DMS153 treated with DMSO at 0.1 percent for 48 hours (cell line): ENCODE measurements around the gene OCLN.
"Not testable (repeated sequence)": the region's sequence is repeated elsewhere in the genome, so short reads cannot be mapped to it uniquely, and the experiment has no call there.

Experiments
- DNase-seq: peaks from one replicate; lab custom pipeline; 2025; ENCODE audit not compliant: unreplicated experiment; lab: John Stamatoyannopoulos, UW

Gene OCLN, protein sequence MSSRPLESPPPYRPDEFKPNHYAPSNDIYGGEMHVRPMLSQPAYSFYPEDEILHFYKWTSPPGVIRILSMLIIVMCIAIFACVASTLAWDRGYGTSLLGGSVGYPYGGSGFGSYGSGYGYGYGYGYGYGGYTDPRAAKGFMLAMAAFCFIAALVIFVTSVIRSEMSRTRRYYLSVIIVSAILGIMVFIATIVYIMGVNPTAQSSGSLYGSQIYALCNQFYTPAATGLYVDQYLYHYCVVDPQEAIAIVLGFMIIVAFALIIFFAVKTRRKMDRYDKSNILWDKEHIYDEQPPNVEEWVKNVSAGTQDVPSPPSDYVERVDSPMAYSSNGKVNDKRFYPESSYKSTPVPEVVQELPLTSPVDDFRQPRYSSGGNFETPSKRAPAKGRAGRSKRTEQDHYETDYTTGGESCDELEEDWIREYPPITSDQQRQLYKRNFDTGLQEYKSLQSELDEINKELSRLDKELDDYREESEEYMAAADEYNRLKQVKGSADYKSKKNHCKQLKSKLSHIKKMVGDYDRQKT

DNA sequence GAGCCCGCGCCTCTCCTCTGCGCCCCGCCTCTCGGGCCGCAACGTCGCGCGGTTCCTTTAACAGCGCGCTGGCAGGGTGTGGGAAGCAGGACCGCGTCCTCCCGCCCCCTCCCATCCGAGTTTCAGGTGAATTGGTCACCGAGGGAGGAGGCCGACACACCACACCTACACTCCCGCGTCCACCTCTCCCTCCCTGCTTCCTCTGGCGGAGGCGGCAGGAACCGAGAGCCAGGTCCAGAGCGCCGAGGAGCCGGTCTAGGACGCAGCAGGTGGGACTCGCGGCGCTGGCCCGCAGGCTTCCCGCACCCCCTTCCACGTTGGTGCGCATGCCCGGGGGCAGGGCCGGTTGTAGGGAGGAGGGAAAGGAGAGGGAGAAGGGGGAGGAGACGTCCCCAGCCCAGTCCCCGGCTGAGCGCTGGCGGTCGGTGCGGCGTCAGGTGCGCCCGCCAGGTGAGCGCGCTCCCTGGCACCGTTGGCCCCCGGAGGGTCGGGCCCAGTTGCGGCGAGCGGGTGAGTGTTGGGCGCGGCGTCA lies at the start of gene OCLN:
OCLN (plus strand) TSS at position 400 of the 532 bp plus-strand sequence. CDS start 11,455 bp downstream, outside the sequence.
- peak; percentile 40 for DNase-seq

DNA sequence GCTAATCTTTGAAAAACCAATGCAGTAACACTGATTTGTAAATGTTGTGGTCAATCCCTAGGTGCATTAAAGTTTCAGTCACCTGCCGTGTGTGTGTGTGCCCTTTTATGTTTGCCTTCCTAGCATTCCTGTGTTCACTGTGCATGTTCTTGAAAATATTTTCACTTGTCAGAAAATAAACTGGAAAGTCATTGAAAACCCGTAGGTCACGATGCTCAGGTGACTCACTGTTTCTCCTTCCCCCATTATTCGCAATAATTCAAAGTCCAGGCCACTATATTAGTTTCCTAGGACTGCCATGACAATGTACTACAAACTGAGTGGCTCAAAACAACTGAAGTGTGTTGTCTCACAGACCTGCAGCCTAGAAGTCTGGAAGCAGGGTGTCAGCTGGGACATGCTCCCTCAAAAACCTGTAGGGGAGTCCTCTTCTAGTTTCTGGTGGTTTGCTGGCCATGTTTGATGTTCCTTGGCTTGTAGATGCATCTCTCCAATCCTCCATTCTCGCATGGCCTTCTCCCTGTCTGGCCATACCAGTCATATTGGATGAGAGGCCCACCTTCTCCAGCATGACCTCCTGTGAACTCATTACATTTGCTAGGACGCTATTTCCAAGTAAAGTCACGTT lies 48.3 kb upstream of the OCLN start:
- DNase-seq: no peak

DNA sequence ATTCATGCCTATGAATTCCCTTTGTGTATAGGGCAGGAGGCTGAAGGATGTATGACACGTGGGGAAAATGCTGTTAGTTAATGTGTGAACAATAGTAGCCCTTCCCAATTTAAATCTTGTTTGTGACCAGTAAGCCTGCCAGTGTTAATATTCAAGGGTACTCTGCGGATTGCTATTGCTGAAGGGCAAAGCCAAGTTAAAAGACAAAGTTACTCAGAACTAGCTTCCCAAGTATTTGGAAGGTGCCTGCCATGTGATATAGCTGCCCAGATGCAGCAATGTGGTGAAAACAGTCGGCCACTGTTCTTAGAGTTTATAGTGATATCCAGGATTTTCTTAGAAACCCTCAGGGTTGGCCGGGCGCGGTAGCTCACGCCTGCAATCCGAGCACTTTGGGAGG lies 43.1 kb upstream of the OCLN start:
- DNase-seq: no peak

DNA sequence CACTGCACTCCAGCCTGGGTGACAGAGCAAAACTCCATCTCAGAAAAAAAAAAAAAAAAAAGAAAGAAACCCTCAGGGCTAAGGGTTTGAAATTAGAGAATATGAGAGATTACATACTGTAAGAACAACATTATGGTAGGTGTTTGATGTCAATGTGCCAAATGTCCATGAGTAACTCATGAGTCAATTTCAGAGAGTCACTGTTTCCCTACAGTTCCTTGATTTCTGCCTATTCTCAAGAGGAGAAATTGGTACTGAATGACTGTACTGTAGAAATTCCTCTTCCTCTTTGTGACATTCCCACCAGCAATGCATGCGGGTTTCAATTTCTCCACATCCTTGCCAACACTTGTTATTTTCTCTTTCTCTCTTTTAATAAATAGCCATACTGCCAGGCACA lies 42.5 kb upstream of the OCLN start:
- no peak for DNase-seq

DNA sequence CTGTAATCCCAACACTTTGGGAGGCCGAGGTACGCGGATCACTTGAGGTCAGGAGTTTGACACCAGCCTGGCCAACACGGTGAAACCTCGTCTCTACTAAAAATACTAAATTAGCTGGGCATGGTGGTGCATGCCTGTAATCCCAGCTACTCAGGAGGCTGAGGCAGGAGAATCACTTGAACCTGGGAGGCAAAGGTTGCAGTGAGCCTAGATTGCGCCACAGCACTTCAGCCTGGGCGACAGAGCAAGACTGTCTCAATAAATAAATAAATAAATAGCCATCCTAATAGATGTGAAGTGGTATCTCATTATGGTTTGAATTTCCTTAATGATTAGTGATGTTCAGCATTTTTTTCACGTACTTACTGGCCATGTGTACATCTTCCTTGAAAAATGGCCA lies 42.1 kb upstream of the OCLN start:
- DNase-seq: not testable (repeated sequence)

DNA sequence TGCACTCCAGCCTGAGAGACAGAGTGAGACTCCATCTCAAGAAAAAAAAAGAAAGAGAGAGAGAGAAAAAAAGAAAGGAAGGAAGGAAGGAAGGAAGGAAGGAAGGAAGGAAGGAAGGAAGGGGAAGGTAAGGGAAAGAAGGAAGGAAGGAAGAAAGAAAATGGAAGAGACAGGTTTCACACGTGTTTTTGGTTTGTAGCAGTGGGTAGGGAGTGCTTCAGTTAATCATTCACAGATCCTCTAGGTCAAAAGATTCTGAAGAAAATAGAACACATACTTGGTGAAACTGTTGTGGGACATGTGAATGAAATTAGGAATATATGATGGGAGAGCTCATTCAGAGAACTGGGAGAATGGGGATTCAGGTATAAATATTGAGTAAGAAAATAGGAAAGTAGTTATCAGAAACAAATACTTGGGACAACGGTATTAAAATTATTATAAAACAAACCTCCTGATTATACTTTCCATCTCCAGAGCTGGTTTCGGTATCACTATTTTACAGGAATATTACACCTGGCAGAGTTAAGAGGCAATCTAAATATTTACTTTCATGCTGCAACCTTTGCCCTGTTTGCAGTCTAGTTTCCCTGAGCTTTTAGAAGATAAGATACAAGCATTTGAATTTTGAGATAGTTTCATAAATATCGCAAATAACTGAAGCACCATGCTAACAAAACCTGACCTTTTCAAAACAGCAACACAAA lies 40.5 kb upstream of the OCLN start:
- no peak for DNase-seq

DNA sequence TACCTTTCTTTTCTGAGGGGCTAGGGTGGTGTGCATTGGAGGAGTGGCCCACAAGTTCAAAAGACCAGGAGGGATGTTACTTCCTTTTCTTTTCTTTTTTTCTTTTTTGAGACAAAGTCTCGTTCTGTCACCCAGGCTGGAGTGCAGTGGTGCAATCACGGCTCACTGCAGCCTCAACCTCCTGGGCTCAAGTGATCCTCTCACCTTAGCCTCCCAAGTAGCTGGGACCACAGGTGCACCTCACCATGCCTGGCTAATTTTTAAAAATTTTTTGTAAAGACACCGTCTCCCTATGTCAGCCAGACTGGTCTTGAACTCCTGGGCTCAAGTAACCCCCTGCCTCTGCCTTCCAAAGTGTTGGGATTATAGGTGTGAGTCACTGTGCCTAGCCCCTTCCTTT lies 39.1 kb upstream of the OCLN start:
- not testable (repeated sequence) for DNase-seq

DNA sequence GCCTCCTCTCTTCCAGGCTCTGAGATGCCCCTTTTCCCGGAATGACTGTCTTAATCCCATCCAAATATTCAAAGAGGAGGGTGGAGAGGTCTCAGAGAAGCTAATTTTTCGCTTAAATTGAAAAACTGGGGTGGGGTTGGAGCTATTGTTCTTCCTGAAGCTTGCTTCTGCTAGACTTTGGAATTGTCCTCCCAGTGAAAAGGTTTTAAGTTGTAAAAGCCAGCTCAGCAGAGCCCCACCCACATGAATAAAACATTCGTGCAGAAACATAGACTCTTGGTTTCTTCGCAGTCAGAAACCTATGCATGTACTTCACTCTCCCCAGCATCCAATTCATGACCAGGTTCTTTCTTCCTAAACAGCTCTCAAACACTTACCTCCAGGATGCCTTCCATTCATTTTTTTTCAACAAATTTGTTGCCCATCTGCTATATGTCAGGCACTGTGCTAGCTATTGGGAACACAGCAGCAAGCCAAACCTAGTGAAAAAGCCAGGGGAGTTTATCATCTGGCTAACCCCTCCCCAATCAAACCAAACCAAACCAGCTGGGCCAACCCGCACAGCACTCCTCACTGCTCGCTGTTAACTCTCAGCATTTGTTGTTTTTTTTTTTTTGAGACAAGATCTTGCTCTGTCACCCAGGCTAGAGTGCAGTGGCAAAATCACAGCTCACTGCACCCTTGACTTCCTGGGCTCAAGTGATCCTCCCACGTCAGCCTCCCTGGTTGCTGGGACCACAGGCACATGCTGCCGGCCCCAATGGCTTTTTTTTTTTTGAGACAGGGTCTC lies 37.9 kb upstream of the OCLN start:
- no peak for DNase-seq

DNA sequence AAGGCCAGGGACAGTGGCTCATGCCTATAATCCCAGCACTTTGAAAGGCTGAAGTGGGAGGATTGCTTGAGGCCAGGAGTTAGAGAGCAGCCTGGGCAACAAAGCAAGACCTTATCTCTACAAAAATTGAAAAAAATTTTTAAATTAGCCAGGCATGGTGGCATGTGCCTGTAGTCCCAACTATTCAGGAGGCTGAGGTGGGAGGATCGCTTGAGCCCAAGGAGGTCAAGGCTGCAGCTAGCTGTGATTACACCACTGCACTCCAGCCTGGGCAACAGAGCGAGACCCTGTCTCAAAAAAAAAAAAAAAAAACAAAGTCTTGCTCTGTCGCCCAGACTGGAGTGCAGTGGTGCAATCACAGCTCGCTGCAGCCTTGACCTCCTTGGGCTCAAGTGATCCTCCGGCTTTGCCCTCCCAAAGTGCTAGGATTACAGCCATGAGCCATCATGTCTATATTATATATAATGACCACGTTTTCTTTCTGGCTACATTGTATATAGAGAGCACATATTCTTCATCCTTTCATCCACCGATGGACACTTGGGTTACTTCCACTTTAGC lies 37.1 kb upstream of the OCLN start:
- not testable (repeated sequence) for DNase-seq

DNA sequence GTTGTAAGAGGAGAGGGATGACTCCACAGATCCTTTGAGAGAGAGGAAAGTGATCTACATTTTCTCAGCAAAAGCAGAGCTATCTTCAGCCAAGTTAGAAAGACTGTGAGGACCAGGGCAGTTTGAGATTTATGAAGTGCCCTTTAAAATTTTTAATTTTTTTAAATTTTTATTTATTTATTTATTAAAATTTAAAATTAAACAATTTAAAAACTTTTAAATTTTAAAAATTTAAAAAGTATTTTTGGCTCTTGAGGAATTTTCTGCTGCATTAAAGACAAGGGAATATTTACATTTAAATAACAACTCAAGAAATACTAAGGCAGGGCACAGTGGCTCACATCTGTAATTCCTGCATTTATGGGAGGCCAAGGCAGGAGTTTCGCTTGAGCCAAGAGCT lies 30.4 kb upstream of the OCLN start:
- DNase-seq: no peak

DNA sequence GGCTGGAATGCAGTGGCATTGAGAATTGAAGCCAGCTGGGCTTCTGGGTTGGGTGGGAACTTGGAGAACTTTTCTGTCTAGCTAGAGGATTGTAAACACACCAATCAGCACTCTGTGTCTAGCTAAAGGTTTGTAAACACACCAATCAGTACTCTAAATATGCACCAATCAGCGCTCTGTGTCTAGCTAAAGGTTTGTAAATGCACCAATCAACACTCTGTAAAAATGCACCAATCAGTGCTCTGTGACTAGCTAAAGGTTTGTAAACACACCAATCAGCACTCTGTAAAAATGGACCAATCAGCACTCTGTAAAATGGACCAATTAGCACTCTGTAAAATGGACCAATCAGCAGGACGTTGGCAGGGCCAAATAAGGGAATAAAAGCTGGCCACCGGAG lies 26.2 kb upstream of the OCLN start:
- not testable (repeated sequence) for DNase-seq

DNA sequence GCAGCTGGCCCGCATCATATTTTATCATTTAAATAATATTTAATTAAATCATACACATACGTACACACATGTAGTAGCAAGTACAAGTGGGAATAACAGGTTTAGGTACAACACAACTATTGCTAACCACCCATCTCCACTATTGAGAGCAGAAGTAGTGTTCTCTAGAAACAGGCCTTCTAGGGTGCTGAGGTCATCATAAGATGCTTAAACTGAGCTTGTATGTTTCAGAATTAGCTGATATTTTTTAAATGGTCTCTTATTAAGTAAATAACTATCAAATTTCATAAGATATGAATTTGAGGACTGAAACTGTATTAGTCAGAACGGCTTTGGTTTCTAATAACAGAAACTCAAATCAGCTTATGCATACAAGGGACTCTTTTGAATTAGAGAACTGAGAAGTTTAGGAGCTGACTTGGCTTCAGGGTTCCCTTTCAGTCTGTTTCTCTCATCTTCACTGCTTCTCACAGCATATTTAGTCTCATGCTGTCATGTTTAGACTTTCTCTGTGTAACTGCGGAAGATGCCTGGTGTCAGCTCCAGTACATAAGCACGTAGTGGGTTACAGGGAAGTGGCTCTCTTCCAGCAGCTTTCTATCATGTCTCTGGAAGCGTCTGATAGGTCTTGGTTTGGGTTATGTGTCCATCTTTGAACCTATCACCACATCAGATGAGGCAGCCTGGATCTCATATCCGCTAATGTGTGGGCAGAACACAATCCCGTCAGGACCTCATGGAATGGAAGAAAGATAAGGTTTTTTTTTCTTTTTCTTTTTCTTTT lies 25.0 kb upstream of the OCLN start:
- DNase-seq: no peak

DNA sequence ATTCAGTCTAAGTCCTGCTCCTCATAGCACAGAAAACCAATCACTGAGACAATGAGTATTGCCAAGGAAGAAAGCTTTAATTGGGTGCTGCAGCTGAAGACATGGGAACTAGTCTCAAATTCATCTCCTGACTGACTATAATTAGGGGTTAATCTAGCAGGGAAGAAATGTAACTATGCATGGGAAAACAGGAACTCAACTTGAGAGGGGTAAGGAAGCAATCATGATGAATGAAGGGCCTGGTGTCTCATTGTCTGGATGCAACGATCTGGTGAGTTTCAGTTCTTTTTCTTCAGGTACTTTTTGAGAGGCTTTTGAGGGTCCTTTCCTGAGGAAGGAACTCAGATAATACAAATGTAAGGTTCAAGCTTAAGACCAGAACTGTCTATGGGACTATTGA lies 24.0 kb upstream of the OCLN start:
- no peak for DNase-seq

DNA sequence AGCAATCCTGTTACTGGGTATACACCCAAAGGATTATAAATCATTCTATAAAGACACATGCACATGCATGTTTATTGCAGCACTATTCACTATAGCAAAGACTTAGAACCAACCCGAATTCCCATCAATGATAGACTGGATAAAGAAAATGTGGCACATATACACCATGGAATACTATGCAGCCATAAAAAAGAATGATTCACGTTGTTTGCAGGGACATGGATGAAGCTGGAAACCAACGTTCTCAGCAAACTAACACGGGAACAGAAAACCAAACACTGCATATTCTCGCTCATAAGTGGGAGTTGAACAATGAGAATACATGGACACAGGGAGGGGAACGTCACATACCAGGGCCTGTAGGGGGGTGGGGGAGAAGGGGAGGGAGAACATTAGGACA lies 21.1 kb upstream of the OCLN start:
- DNase-seq: not testable (repeated sequence)

DNA sequence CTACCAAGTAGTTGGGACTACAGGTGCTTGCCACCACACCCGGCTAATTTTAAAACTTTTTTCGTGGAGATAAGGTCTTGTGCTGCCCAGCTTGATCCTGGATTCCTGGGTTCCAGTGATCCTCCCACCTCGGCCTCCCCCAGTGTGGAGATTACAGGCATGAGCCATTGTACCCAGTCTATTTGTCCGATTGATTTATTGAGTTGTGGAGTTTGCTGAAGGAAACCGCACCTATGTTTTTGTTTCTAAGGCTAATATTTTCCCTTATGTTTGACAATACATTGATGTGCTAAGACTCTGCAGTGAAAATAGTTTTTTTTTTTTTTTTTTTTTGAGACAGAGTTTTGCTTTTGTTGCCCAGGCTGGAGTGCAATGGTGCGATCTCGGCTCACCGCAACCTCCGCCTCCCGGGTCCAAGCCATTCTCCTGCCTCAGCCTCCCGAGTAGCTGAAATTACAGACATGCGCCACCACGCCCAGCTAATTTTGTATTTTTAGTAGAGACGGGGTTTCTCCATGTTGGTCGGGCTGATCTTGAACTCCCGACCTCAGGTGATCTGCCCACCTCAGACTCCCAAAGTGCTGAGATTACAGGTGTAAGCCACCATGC lies 20.0 kb upstream of the OCLN start:
- not testable (repeated sequence) for DNase-seq

DNA sequence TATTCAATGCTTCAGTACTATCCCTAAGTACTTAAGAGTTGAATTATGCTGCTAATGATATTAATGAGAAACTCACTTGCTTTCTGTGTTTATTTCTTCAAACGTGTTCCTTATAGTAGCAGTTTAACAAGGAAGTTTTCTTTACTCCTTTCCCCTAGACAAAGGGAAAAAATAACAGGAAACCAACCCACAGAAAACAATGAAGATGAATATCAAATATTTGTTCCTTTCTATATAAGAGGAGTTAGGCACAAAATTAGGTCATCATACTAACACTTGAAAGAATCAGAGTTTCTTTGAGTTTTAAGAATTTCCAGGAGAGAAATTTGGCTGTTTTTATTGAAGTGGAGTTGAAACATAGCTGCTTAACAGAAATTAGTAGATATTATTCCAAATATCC lies 15.4 kb upstream of the OCLN start:
- DNase-seq: no peak

DNA sequence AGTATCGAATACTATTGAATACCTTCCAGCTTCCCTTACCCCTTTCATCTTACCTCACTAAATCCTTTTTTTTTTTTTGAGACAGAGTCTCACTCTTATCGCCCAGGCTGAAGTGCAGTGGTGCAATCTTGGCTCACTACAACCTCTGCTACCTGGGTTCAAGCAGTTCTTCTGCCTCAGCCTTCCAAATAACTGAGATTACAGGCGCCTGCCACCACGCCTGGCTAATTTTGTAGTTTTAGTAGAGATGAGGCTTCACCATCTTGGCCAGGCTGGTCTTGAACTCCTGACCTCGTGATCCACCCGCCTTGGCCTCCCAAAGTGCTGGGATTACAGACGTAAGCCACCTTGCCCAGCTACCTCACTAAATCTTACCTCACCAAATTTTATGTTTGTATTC lies 14.3 kb upstream of the OCLN start:
- not testable (repeated sequence) for DNase-seq

DNA sequence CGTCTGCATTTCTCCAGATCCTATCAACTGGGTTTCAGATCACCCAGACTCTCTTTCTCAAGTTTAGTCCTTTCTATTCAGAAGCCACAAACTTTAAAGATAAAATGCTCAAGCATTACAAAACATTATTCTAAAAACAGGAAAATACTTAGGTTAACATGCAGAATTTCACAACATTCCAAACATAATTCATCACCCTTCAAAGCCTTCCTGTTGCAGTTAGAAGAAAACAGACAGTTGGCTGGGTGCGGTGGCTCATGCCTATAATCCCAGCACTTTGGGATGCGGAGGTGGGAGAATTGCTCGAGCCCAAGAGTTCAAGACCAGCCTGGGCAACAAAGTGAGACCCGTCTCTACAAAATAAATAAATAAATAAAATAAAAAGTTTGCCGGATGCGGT lies 7.7 kb upstream of the OCLN start:
- no peak for DNase-seq

DNA sequence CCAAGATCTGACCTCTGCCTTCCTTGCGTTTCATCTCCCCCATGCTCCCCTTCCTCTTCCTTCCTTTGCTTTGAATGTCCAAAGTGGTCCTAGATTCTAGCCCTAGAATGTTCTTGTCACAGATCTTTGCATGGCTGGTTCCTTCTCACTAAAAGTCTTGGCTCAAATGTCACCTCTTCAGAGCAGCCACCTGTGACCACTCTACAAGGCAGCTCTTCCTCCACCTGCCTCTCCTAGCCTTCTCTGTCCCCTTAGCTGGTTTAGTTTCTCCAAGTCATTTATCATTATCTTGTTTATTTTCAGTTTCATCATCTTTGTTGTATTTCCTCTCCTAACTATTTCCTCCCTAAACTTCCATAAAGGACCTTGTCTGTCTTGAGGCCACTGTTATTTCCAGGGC lies 7.1 kb upstream of the OCLN start:
- no peak for DNase-seq
